Measurements from ENCODE around the gene ANKRD11.

Gene ANKRD11

DNA sequence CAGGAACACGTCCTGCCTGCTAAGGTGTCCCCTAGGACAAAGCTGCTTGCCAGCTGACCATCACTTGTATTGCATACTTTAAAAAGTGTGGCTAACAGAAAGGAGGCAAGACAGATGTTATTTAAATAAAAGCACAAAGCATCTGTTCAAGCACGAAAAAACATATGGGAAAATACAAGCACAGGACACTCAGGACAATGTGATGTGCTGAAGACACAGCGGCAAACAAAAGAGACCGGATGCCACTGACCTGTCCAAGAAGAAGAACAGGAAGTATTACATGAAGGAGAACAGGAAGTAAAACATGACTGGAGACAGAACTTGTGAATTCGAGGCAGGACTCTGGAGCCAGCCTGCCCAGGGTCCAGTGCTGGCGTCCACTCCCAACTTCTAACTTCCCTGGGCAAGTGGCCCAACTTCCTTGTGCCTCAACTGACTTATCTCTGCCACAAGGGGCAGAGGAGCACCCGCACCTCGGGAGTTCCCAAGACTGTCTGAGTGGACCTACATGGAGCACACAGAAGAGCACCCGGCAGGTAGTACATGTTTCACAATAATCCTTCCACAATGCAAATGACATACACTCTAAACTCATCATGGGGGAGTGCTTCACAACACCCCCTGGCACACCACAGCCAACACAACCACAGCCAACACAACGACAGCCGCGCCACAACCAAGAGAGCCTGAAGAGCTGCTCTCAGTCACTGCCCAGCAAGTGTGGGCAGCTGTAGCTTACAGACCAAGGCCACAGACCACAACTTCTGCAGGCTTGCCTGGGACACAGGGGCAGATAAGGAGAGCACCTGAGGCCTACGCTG, 36.6 kb downstream of the ANKRD11 start:
- peak; percentile 29 for TF ChIP-seq CTCF (IDR thresholded peaks at IDR 0.05; ENCODE audit: low read depth, low read length, missing control alignments)
- no peak overlapping the region for H3K4me3 ChIP-seq (ENCODE audit: low read depth, low read length)
- no peak for DNase-seq (ENCODE audit: low read depth)

- H3K4me3 ChIP-seq (ENCODE audit: low read depth, low read length) = no peak overlapping the region
- no peak for DNase-seq (ENCODE audit: low read depth)
- TF ChIP-seq CTCF (IDR thresholded peaks at IDR 0.05; ENCODE audit: low read depth, low read length, missing control alignments) = no peak
These were observed 37.4 kb downstream of the ANKRD11 start for GRCh38 chr16:89452925-89453324.

GRCh38 chr16:89452241-89452640, 38.1 kb downstream of the ANKRD11 start:
- no peak overlapping the region for H3K4me3 ChIP-seq (ENCODE audit: low read depth, low read length)
- TF ChIP-seq CTCF (IDR thresholded peaks at IDR 0.05; ENCODE audit: low read depth, low read length, missing control alignments) = no peak
- no peak for DNase-seq (ENCODE audit: low read depth)

DNA sequence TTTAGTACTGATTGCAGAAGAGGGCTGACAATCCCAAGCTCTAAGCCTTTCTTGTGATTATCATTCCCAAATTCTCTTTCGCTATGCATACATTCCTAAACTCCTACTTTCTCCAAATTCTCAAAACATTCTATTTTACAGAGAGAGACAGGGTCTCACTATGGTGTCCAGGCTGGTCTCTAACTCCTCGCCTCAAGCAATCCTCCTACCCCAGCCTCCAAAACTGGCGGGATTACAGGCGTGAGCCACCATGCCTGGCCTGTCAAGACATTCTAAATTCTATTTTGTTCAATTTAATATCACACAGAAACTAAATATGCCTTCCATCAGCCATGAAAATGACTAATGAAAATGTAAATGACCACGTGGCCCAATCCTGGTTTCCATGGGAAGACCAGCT, 39.8 kb downstream of the ANKRD11 start:
- no peak for TF ChIP-seq CTCF (IDR thresholded peaks at IDR 0.05; ENCODE audit: low read depth, low read length, missing control alignments)
- no peak overlapping the region for H3K4me3 ChIP-seq (ENCODE audit: low read depth, low read length)
- DNase-seq (ENCODE audit: low read depth) = no peak

- no peak overlapping the region for H3K4me3 ChIP-seq (ENCODE audit: low read depth, low read length)
- no peak for TF ChIP-seq CTCF (IDR thresholded peaks at IDR 0.05; ENCODE audit: low read depth, low read length, missing control alignments)
- no peak for DNase-seq (ENCODE audit: low read depth)
These were observed 40.5 kb downstream of the ANKRD11 start for GRCh38 chr16:89449726-89450335.

DNA sequence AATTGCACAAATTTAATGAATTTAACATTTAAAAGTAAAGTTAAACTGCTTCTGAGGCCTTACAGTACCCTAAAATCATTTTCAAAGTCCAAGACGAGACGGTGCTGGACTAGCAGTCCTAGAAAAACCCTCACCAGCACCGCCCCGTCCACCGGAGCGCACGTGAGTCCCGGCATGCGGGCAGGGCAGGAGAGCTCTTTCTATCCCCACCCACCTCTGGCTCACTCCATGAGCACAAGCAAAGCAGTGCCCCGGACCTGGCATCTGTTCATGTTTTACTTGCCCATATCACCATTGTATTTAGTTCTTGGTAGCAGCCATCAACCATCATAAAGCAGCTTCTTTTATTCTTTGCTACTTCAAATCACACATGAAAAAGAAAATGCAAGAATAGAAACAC, 41.7 kb downstream of the ANKRD11 start:
- no peak for DNase-seq (ENCODE audit: low read depth)
- TF ChIP-seq CTCF (IDR thresholded peaks at IDR 0.05; ENCODE audit: low read depth, low read length, missing control alignments) = no peak
- no peak overlapping the region for H3K4me3 ChIP-seq (ENCODE audit: low read depth, low read length)

- no peak for DNase-seq (ENCODE audit: low read depth)
- no peak for TF ChIP-seq CTCF (IDR thresholded peaks at IDR 0.05; ENCODE audit: low read depth, low read length, missing control alignments)
These were observed 43.4 kb downstream of the ANKRD11 start for GRCh38 chr16:89446975-89447293.

More at GRCh38 chr16:89446975-89447293, 43.4 kb downstream of the ANKRD11 start:
- no peak overlapping the region for H3K4me3 ChIP-seq (ENCODE audit: low read depth, low read length)

All from GM12864 (cell line).